Ishikawa (cell line): Measurements from ENCODE around the gene DOK3.

Source experiments
- TAF1 ChIP-seq: IDR thresholded peaks from 2 replicates; pipeline ENCODE4 v1.6.1; 2012; ENCODE audit warnings: low read depth, mild to moderate bottlenecking
- TF ChIP-seq, protein P1 (sequence below): IDR thresholded peaks from 2 replicates; pipeline ENCODE4 v1.6.1; 2012; ENCODE audit warnings: low read depth, mild to moderate bottlenecking

DNA sequence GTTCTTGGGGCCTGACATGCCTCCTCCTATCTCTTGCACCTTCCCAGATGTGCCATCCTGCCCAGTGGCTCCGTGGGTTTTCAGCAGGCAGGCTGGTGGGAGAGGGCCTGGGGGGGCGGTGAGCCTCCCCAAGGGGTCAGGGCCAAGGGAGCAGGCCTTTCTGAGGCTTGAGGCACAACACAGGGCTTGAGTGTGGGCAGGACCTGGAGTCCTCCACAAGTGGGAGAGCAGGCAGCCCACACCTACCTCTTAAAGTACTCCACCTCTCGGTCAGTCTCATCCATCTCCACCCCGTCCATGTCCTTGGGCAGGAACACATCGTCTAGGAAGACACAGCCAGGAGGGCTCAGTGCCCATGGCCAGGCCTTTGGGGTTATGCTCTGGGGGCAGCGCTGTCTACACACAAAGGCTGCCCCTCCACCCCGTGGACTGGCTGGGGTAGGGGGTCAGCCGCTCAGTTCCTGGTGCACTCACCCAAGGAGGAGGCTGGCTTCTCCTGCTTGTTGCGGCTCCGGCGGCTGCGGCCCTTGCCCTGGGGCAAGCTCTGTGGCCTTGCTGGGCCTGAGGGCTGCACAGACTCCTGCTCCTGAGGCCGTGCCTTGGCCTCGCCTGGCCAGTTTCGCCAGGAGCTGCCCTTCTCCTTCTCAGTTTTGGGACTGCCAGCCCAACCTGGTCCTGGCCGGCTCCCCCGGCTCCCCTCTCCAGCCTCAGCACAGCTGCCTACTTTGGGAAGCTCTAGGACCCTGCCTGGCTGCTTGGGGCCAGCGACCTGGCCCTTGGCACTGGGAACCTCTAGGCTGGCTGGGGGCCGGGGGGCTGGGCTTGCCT lies 14.3 kb upstream of the DOK3 start:
- TF ChIP-seq TAF1 = no peak
- TF ChIP-seq, protein P1, sequence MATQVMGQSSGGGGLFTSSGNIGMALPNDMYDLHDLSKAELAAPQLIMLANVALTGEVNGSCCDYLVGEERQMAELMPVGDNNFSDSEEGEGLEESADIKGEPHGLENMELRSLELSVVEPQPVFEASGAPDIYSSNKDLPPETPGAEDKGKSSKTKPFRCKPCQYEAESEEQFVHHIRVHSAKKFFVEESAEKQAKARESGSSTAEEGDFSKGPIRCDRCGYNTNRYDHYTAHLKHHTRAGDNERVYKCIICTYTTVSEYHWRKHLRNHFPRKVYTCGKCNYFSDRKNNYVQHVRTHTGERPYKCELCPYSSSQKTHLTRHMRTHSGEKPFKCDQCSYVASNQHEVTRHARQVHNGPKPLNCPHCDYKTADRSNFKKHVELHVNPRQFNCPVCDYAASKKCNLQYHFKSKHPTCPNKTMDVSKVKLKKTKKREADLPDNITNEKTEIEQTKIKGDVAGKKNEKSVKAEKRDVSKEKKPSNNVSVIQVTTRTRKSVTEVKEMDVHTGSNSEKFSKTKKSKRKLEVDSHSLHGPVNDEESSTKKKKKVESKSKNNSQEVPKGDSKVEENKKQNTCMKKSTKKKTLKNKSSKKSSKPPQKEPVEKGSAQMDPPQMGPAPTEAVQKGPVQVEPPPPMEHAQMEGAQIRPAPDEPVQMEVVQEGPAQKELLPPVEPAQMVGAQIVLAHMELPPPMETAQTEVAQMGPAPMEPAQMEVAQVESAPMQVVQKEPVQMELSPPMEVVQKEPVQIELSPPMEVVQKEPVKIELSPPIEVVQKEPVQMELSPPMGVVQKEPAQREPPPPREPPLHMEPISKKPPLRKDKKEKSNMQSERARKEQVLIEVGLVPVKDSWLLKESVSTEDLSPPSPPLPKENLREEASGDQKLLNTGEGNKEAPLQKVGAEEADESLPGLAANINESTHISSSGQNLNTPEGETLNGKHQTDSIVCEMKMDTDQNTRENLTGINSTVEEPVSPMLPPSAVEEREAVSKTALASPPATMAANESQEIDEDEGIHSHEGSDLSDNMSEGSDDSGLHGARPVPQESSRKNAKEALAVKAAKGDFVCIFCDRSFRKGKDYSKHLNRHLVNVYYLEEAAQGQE = no peak
